ENCODE results near the gene PPHLN1.

PPHLN1 gene

GRCh38 chr12:42473561-42473960 lies 147.6 kb downstream of the PPHLN1 start:
- TF ChIP-seq CTCF (IDR thresholded peaks at IDR 0.05; ENCODE audit: low read depth, low read length, missing control alignments), result no peak
- Histone ChIP-seq H3K4me3 (ENCODE audit: low read depth, low read length) (no peak overlapping the region), H3K27ac (no peak overlapping the region), H3K27me3 (replicated peaks) (no peaks in the 10 kb centered on the region), H3K36me3 (replicated peaks) (no peaks in the 10 kb centered on the region)
- in situ Hi-C loops (cut with HindIII; ENCODE audit: low pct_ligation_motif_present, low sequenced_read_pairs), result no loop called here
- DNase-seq, result no peak

- Histone ChIP-seq H3K27ac (no peak overlapping the region), H3K36me3 (replicated peaks) (no peaks in the 10 kb centered on the region), H3K4me3 (ENCODE audit: low read depth, low read length) (no peak overlapping the region), H3K27me3 (replicated peaks) (no peaks in the 10 kb centered on the region)
- DNase-seq, result no peak
- in situ Hi-C loops (cut with HindIII; ENCODE audit: low pct_ligation_motif_present, low sequenced_read_pairs), result no loop called here
- TF ChIP-seq CTCF (IDR thresholded peaks at IDR 0.05; ENCODE audit: low read depth, low read length, missing control alignments), result no peak
Measured at GRCh38 chr12:42474391-42474790, 148.4 kb downstream of the PPHLN1 start.

DNA sequence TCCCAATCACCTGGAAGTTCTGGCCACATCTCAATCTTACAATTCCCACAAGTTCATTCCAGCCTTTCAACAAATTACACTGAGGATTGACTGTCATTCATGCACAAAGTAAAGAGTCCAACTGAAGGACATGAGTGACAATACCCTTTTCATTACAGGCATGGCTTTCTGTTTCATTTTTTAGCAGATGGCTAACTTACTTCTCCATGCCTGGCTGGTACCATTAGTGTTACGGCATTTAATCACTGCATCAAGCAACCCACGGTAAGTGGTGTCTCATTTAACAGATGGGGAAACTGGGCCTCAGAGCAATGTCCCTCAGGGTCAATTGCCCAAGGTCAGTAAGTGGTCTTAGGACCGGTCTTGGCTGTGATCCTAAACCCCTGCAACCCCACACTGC lies 149.1 kb downstream of the PPHLN1 start:
- no peaks in the 10 kb centered on the region for H3K27me3 ChIP-seq (replicated peaks)
- H3K4me3 ChIP-seq (ENCODE audit: low read depth, low read length), result no peak overlapping the region
- in situ Hi-C loops (cut with HindIII; ENCODE audit: low pct_ligation_motif_present, low sequenced_read_pairs), result no loop called here
- H3K27ac ChIP-seq, result no peak overlapping the region
- H3K36me3 ChIP-seq (replicated peaks), result no peaks in the 10 kb centered on the region
- no peak for TF ChIP-seq CTCF (IDR thresholded peaks at IDR 0.05; ENCODE audit: low read depth, low read length, missing control alignments)
- no peak for DNase-seq

- no peak for TF ChIP-seq CTCF (IDR thresholded peaks at IDR 0.05; ENCODE audit: low read depth, low read length, missing control alignments)
- Histone ChIP-seq H3K27ac (no peak overlapping the region), H3K36me3 (replicated peaks) (no peaks in the 10 kb centered on the region), H3K4me3 (ENCODE audit: low read depth, low read length) (no peak overlapping the region), H3K27me3 (replicated peaks) (no peaks in the 10 kb centered on the region)
- in situ Hi-C loops (cut with HindIII; ENCODE audit: low pct_ligation_motif_present, low sequenced_read_pairs), result no loop called here
- DNase-seq, result no peak
Measured at GRCh38 chr12:42477941-42478340, 152.0 kb downstream of the PPHLN1 start.

DNA sequence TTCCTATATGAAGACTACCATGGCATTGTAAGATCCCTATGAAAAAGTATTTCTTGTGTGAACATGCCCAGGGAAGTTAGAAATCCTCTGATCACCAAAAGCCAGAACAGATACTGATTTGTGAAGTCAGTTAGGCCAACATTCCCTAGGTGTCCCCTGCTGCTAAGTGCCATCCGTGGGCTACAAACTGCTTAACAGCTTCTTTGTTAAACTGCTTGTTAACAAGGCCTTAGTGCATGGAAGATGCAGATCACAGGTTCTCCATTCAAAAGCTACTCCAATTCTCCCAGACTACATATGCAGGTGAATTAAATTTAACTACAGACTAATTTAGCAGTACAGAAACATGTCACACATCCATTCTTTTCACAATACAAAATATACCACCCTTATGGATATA lies 155.4 kb downstream of the PPHLN1 start:
- Histone ChIP-seq H3K27ac (no peak overlapping the region), H3K36me3 (replicated peaks) (no peaks in the 10 kb centered on the region), H3K4me3 (ENCODE audit: low read depth, low read length) (no peak overlapping the region), H3K27me3 (replicated peaks) (no peaks in the 10 kb centered on the region)
- no peak for TF ChIP-seq CTCF (IDR thresholded peaks at IDR 0.05; ENCODE audit: low read depth, low read length, missing control alignments)
- no peak for DNase-seq
- in situ Hi-C loops (cut with HindIII; ENCODE audit: low pct_ligation_motif_present, low sequenced_read_pairs), result no loop called here

- in situ Hi-C loops (cut with HindIII; ENCODE audit: low pct_ligation_motif_present, low sequenced_read_pairs), result no loop called here
- H3K27ac ChIP-seq, result peak overlapping the region; percentile 10
- no peak for TF ChIP-seq CTCF (IDR thresholded peaks at IDR 0.05; ENCODE audit: low read depth, low read length, missing control alignments)
- peak; percentile 37 for DNase-seq
- H3K36me3 ChIP-seq (replicated peaks), result no peaks in the 10 kb centered on the region
- H3K4me3 ChIP-seq (ENCODE audit: low read depth, low read length), result peak overlapping the region; percentile 84
- H3K27me3 ChIP-seq (replicated peaks), result no peaks in the 10 kb centered on the region
Measured at GRCh38 chr12:42482041-42482747, 156.2 kb downstream of the PPHLN1 start.
